C4-2B (cell line): ENCODE data around the gene DENND1A.

Source experiments
- H3K27ac ChIP-seq: fragments of 450-650 bp; 2 replicates; pipeline ENCODE4 v1.5.1; 2017
- CTCF ChIP-seq: fragments of 450-650 bp; conservative IDR thresholded peaks from 2 replicates; pipeline ENCODE4 v1.5.1; 2017; ENCODE audit warnings: mild to moderate bottlenecking
- ZFX ChIP-seq: fragments of 450-650 bp; IDR thresholded peaks from 2 replicates; pipeline ENCODE4 v1.6.1; 2017

The DENND1A gene

GRCh38 chr9:123410281-123410910 is 519.5 kb downstream of the DENND1A start:
- no peak for TF ChIP-seq CTCF
- no peak for TF ChIP-seq ZFX
- H3K27ac ChIP-seq, result no peak overlapping the region

- TF ChIP-seq CTCF (no peak), ZFX (no peak)
- H3K27ac ChIP-seq, result no peak overlapping the region
Measured at GRCh38 chr9:123408313-123409262, 521.3 kb downstream of the DENND1A start.

GRCh38 chr9:123407217-123407851 is 522.6 kb downstream of the DENND1A start:
- H3K27ac ChIP-seq, result no peak overlapping the region
- no peak for TF ChIP-seq CTCF
- no peak for TF ChIP-seq ZFX

- no peak overlapping the region for H3K27ac ChIP-seq
- TF ChIP-seq ZFX, result no peak
- no peak for TF ChIP-seq CTCF
Measured at GRCh38 chr9:123406691-123407216, 523.2 kb downstream of the DENND1A start.

- no peak overlapping the region for H3K27ac ChIP-seq
- TF ChIP-seq CTCF (no peak), ZFX (no peak)
Measured at GRCh38 chr9:123406016-123406415, 523.9 kb downstream of the DENND1A start.

- H3K27ac ChIP-seq, result no peak overlapping the region
- TF ChIP-seq CTCF (no peak), ZFX (no peak)
Measured at GRCh38 chr9:123402981-123403509, 526.9 kb downstream of the DENND1A start.
